Measurements from ENCODE around the gene SKI.

DNA sequence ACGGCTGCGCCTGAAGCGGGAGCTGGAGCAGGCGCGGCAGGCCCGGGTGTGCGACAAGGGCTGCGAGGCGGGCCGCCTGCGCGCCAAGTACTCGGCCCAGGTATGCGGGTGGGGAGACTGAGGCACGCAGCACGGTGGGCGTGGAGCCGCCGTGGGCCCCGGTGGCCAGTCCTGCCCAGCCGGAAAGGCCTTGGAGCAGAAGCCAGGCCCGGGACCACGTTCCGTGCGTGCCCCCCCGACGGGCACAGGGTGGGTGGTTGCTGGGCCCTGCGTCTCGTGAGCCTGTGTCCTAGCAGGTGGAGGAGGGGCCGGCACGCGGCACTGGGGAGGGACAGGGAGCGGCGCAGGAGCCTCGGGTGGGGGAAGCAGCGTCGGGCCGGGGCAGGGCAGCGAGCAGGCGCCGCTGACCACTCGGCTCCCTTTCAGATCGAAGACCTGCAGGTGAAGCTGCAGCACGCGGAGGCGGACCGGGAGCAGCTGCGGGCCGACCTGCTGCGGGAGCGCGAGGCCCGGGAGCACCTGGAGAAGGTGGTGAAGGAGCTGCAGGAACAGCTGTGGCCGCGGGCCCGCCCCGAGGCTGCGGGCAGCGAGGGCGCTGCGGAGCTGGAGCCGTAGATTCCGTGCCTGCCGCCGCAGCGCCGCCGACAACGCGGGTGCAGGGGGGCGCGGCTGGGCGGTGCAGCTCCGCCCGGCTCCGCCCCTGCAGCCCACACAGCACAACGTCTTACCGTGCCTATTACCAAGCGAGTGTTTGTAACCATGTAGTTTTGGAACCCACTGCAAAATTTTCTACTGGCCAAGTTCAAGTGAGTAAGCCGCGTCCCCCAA, 78.2 kb downstream of the SKI start:
- TF ChIP-seq, protein P1, sequence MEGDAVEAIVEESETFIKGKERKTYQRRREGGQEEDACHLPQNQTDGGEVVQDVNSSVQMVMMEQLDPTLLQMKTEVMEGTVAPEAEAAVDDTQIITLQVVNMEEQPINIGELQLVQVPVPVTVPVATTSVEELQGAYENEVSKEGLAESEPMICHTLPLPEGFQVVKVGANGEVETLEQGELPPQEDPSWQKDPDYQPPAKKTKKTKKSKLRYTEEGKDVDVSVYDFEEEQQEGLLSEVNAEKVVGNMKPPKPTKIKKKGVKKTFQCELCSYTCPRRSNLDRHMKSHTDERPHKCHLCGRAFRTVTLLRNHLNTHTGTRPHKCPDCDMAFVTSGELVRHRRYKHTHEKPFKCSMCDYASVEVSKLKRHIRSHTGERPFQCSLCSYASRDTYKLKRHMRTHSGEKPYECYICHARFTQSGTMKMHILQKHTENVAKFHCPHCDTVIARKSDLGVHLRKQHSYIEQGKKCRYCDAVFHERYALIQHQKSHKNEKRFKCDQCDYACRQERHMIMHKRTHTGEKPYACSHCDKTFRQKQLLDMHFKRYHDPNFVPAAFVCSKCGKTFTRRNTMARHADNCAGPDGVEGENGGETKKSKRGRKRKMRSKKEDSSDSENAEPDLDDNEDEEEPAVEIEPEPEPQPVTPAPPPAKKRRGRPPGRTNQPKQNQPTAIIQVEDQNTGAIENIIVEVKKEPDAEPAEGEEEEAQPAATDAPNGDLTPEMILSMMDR (IDR thresholded peaks at IDR 0.05) = no peak
- no peak for TF ChIP-seq POLR2A (IDR thresholded peaks at IDR 0.05)

Measured in prostate gland (tissue), 2 donors.